Ectodermal cell (in vitro differentiated cells): ENCODE measurements around the gene LCN15.
"Not testable (repeated sequence)": the region's sequence is repeated elsewhere in the genome, so short reads cannot be mapped to it uniquely, and the experiment has no call there.

Experiments
- H3K27ac ChIP-seq: 2 replicates; pipeline ENCODE4 v1.7.0; 2013; ENCODE audit warnings: mild to moderate bottlenecking, low read depth, low read length; ENCODE audit not compliant: insufficient read depth, poor library complexity, severe bottlenecking
- H3K27me3 ChIP-seq: 2 replicates; pipeline ENCODE4 v1.7.0; 2013; ENCODE audit warnings: mild to moderate bottlenecking, low read length; ENCODE audit not compliant: insufficient read depth, control insufficient read depth, poor library complexity, severe bottlenecking
- H3K36me3 ChIP-seq: one replicate; pipeline ENCODE4 v1.7.0; 2013; ENCODE audit warnings: low read length; ENCODE audit not compliant: control insufficient read depth, insufficient read depth
- H3K4me1 ChIP-seq: one replicate; pipeline ENCODE4 v1.7.0; 2013; ENCODE audit warnings: low read length; ENCODE audit not compliant: control insufficient read depth, insufficient read depth
- H3K4me3 ChIP-seq: 2 replicates; pipeline ENCODE4 v1.7.0; 2013; ENCODE audit warnings: low read depth, low read length, control low read depth; ENCODE audit not compliant: insufficient read depth
- H3K9me3 ChIP-seq: 2 replicates; pipeline ENCODE4 v1.7.0; 2013; ENCODE audit warnings: mild to moderate bottlenecking, low read length, moderate library complexity; ENCODE audit not compliant: control insufficient read depth
- WGBS, 2 experiments: methylation state at CpG; one replicate each; pipeline ENCODE4 v1.1.7; 2013; ENCODE audit warnings: missing lambda C conversion rate in 2 of 2; 5-methylcytosine and 5-hydroxymethylcytosine counted together

Gene LCN15

DNA sequence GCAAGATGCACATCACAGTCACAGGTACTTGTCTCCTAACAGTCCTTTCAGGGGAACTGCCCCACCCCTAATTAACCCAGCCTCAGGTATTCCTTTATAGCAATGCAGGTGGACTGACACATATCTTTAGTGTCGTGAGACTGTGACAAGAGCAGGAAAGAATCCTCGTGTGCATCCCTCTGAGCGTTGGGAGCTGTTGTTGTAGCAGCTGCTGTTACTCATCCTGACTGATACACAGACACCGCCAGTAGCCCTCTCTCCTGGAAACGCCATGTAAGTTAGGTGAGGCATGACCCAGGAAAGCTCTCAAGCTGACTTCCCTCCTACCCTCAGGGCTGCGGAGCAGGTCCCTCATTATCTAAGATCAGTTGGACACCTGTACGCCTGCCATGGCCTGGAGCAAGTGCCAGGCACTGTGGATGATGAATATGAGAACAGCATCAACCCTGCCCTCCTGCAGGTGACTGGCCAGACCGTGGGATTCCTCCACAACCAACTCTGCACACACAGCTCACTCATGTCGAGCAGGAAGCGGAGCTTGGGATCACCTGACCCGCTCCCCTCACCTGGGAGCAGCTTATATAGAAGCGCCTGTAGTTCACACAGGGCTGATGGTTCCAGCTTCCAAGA, 10.2 kb upstream of the LCN15 start:
- H3K27ac ChIP-seq, result no peak overlapping the region
- WGBS, 2 experiments, result 88 to 92% methylated on average over 12 of the region's 12 CpGs
- H3K36me3 ChIP-seq, result no peaks in the 10 kb centered on the region
- no peaks in the 10 kb centered on the region for H3K9me3 ChIP-seq
- no peak overlapping the region for H3K4me3 ChIP-seq
- H3K4me1 ChIP-seq, result no peaks in the 10 kb centered on the region
- H3K27me3 ChIP-seq, result peaks cover 10% of the 10 kb centered on the region

DNA sequence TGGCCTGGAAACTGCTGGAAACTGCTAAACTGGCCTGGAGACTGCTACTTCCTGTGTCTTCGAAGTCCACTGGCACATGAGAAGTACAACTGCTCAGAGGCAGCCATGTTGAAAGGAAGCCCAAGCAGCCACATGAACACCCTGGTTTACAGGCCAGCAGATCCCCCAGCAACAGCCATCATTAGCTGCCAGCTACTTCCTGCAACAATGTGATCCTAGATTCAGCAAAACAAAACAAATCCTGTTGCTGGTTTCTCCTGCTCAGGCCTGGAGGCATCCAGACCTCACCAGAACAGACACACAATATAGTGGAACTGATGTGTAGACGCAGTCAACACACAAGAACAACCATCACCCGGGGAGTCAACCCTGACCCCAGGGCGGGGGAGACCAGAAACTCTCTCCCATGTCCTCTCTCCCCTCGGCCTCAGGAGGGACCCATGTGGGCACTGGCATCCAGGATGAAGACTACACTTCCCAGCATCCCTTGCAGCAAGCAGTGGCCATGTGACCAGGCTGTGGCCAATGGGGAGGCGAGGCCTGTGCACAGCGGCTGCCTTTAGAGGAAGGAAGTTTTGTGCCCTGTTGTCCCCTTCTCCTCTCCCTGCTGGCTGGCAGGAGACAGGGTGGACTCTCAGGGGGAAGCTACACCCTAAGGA, 9.2 kb upstream of the LCN15 start:
- H3K4me3 ChIP-seq, result no peak overlapping the region
- WGBS, 2 experiments, result 73 to 80% methylated on average over 7 of the region's 7 CpGs
- H3K9me3 ChIP-seq, result no peaks in the 10 kb centered on the region
- H3K4me1 ChIP-seq, result no peaks in the 10 kb centered on the region
- no peak overlapping the region for H3K27ac ChIP-seq
- no peaks in the 10 kb centered on the region for H3K36me3 ChIP-seq
- H3K27me3 ChIP-seq, result peaks cover 6% of the 10 kb centered on the region

DNA sequence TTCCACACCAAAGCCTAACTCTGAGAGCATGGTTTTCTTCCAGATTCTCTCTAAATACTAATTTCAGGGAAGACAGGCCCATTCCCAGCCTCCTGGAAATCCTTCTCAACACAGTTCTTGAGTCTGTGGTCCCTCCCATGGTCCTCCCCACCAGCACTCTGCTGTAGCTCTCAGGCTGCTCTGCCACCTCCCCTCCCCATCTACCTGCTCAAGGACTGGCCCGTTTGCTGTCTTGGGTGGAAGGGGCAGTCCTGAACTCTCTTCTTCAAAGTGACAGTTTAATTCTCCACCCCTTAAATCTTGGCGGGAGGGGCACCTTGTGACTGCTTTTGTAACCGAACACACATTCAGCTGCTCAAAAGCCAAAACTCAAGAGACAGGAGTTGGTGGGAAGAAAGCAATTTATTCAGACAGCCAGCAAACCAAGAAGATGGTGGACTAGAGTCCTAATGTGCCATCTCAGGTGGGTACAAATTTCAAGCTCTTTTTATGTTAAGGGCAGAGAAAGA, 7.6 kb upstream of the LCN15 start:
- Histone ChIP-seq H3K9me3 (no peaks in the 10 kb centered on the region), H3K4me3 (no peak overlapping the region), H3K4me1 (no peaks in the 10 kb centered on the region), H3K27ac (no peak overlapping the region), H3K36me3 (no peaks in the 10 kb centered on the region), H3K27me3 (peaks cover 5% of the 10 kb centered on the region)
- 84 to 86% methylated on average over 3 of the region's 3 CpGs for WGBS, 2 experiments

DNA sequence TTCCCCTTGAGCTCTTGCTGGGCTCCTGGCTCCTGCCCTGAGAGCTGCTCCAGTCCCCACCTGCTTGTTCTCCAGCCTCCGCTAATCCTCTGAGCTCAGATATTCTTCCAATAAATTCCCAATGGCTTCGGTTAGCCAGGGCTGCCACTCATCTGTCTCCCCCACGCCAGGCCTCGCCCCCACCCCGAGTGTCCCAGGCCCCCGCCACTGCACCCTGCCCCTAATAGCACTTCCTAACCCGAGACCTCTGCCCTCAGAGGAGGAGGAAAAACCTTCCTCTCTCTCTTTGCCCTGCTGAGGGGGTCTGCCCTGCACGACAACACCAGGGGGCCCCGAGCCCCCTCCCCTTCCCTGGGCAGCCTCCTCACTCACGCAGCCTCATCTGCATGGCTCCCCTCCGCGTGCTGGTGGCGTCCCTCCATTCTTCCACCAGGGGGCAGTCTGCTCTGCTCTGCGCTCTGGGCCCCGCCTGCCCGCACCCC, 5.4 kb upstream of the LCN15 start:
- H3K9me3 ChIP-seq, result no peaks in the 10 kb centered on the region
- H3K4me3 ChIP-seq, result no peak overlapping the region
- peaks cover 5% of the 10 kb centered on the region for H3K27me3 ChIP-seq
- H3K27ac ChIP-seq, result no peak overlapping the region
- H3K36me3 ChIP-seq, result no peaks in the 10 kb centered on the region
- WGBS, 2 experiments, result 16 to 20% methylated on average over 16 of the region's 16 CpGs
- H3K4me1 ChIP-seq, result no peaks in the 10 kb centered on the region

DNA sequence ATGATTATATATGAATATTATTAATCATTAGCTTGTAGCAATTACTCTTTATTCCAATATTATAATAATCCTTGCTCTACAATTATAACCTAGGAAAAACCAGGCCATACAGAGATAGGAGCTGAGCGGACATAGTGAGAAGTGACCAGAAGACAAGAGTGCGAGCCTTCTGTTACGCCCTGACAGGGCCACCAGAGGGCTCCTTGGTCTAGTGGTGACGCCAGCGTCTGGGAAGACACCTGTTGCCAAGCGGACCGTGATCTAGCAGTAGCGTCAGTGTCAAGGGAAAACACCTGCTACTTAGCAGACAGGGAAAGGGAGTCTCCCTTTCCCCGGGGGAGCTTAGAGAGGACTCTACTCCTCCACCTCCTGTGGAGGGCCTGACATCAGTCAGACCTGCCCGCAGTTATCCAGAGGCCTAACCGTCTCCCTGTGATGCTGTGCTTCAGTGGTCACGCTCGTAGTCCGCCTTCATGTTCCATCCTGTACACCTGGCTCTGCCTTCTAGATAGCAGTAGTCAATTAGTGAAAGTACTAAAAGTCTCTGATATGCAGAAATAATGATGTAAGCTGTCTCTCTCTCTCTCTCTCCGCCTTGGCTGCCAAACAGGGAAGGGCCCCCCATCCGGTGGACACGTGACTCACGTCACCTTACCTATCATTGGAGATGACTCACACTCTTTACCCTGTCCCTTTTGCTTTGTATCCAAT, 2.2 kb upstream of the LCN15 start:
- not testable (repeated sequence) for H3K4me1 ChIP-seq, H3K9me3 ChIP-seq, H3K27me3 ChIP-seq, H3K27ac ChIP-seq, H3K4me3 ChIP-seq, H3K36me3 ChIP-seq
- WGBS, 2 experiments, result 52 to 57% methylated on average over 17 of the region's 18 CpGs

DNA sequence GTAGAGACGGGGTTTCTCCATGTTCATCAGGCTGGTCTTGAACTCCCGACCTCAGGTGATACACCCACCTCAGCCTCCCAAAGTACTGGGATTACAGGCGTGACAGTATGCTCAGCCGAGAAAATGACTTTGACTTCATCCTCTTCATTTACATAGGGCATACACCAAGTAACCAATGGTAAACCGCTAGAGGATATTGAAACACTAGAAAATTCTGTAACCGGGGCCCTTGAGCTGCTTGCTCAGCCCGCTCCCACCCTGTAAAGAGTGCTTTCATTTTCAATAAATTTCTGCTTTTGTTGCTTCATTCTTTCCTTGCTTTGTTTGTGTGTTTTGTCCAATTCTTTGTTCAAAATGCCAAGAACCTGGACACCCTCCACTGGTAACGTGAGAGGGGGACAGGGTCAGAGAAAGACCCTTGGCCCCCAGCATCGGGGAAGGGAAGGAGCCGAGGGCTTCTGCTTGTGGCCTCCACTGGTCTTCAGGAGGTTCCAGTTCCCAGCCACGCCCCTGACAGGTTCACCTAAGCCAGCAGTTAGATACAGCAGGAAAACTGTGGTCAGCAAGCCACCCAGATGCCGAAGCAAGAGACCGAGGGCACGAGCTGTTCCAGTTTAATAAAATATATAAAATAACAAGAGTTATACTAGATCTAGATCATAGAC, 1.6 kb upstream of the LCN15 start:
- WGBS, 2 experiments, result 89 to 90% methylated on average over 11 to 14 of the region's 14 CpGs
- H3K27me3 ChIP-seq, H3K4me1 ChIP-seq, H3K27ac ChIP-seq, H3K4me3 ChIP-seq, H3K9me3 ChIP-seq, H3K36me3 ChIP-seq: not testable (repeated sequence)

DNA sequence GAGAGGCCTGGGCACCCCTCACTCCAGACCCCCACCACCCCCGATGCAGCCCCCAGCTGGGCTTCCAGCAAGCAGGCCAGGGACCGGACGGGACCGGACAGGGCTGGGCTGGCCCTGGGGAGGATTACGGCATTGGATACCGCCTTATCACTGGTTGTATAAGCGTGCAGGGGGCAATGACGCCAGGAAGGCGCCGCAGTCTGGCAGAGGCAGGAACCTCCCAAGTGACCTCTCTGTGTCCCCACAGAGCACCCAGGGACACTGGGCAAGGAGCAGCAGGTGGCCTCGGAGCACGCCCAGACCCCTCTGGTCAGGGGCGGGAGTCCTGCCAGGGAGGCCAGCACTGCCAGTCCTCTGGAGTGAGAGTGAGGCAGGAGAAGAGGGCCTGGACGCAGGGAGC, 723 bp upstream of the LCN15 start:
- WGBS, 2 experiments, result 93 to 94% methylated on average over 14 of the region's 14 CpGs
- H3K36me3 ChIP-seq, result no peaks in the 10 kb centered on the region
- no peaks in the 10 kb centered on the region for H3K9me3 ChIP-seq

DNA sequence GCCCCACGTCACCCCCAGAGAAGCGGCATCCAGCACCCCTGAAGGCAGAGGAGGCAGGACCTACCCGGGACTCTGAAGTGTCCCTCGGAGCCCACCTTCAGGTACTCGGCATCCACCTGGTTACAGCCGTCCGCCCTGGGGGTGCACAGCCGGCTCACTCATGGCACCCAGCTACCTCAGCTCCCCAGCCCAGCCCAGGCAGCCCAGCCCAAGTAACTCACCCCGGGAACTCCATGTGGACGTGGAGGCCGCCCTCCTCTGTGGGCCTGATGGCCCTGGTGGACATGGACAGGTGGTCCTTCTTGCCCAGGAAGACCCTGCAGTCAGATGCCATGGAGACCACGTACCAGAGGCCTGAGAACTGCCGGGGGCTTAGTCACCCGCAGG, 676 bp downstream of the LCN15 start:
- 89 to 92% methylated on average over 14 of the region's 14 CpGs for WGBS, 2 experiments
- peaks cover 5% of the 10 kb centered on the region for H3K27me3 ChIP-seq
- H3K9me3 ChIP-seq, result no peaks in the 10 kb centered on the region
- no peak overlapping the region for H3K27ac ChIP-seq
- H3K4me3 ChIP-seq, result no peak overlapping the region
- H3K4me1 ChIP-seq, result peaks cover 5% of the 10 kb centered on the region
- no peaks in the 10 kb centered on the region for H3K36me3 ChIP-seq

More for the DNA sequence above, 723 bp upstream of the LCN15 start:
- Histone ChIP-seq H3K27ac (no peak overlapping the region), H3K4me3 (no peak overlapping the region), H3K4me1 (peaks cover 5% of the 10 kb centered on the region), H3K27me3 (peaks cover 5% of the 10 kb centered on the region)

DNA sequence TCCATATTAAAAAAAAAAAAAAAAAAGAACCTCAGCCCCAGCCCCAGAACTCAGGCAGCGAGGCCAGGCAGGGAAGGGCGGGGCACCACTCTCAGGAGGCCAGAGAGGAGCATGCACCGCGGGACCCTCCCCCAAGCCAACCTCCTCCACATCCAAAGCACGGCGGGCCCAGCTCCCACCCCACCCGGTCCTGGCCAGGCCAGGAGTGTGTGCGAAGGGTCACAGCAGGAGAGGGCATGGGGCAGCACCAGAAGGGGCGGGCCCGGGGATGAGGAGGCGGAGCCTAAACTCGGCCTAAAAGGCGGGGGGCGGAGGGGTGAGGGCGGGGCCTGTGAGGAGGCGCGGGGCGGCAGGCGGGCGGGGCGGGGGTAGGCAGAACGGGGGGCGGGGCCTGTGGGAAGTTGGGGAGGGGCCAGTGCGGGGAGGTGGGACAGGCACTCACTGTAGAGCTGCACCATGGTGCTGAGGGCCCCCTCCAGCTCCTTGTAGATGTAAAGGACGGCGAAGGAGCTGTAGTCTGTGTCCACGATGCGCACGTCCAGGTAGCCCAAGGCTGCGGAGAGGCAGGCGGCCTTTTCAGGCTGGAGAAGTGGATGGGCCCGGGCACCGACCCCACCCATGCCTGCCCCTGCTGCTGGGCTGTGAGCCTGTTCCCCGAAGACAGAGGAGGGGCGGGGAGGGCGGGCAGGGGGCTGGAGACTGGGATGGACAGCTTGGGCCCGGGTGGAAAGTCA, 1.2 kb downstream of the LCN15 start:
- no peaks in the 10 kb centered on the region for H3K36me3 ChIP-seq
- H3K27ac ChIP-seq, result no peak overlapping the region
- no peak overlapping the region for H3K4me3 ChIP-seq
- WGBS, 2 experiments, result 17 to 19% methylated on average over 30 to 37 of the region's 37 CpGs
- no peaks in the 10 kb centered on the region for H3K9me3 ChIP-seq
- peaks cover 4% of the 10 kb centered on the region for H3K27me3 ChIP-seq
- peaks cover 5% of the 10 kb centered on the region for H3K4me1 ChIP-seq
